Hematopoietic multipotent progenitor cell treated with erythropoietin and hydrocortisone succinate and interleukin-3 and kit ligand, for 17 days (in vitro differentiated cells): Measurements from ENCODE around the gene RASGRP1.

Source experiments
- DNase-seq: peaks from one replicate; pipeline ENCODE4 v3.0.0-alpha.2; 2015; ENCODE audit warnings: low spot score

The RASGRP1 gene

GRCh38 chr15:38458646-38459045, 106.0 kb downstream of the RASGRP1 start:
- no peak for DNase-seq

GRCh38 chr15:38455092-38455491, 109.5 kb downstream of the RASGRP1 start:
- DNase-seq: peak; percentile 12

- DNase-seq: no peak
These were observed 109.9 kb downstream of the RASGRP1 start for GRCh38 chr15:38454696-38455090.

- peak; percentile 81 for DNase-seq
These were observed 110.5 kb downstream of the RASGRP1 start, which contains the start of gene FAM98B for GRCh38 chr15:38453971-38454695. TSS of gene FAM98B (plus strand) at chr15:38454127. CDS start at chr15:38454162, 35 bp downstream.

- DNase-seq: no peak
These were observed 123.5 kb downstream of the RASGRP1 start for GRCh38 chr15:38441130-38441519.

GRCh38 chr15:38440353-38441129, 124.1 kb downstream of the RASGRP1 start:
- peak; percentile 67 for DNase-seq
